ENCODE data around the gene HEG1.

The HEG1 gene

GRCh38 chr3:125014570-125015179, 41.1 kb downstream of the HEG1 start:
- DNase-seq (ENCODE audit: low read depth in 2 of 2), result no peak

GRCh38 chr3:125013095-125013494, 42.7 kb downstream of the HEG1 start:
- DNase-seq (ENCODE audit: low read depth in 2 of 2), result no peak

DNA sequence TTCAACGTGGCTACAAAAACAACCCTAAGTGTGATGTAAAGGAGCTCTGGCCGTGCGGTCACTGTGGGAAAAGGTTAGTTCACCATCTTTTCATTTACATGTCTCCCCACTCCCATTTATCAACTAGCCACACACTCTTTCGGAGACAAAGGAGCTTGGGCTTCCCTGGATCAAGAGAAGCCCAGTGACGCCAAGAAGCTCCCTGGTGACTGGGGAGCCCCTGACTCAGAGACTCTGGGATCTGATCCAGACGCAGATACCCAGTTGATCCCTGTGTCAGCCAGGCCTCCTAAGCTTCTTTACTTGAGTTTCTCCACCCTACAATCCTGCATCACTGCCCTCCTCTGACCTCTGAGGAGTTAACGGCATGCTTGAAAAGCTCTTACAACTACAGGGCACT, 43.9 kb downstream of the HEG1 start:
- no peak for DNase-seq (ENCODE audit: low read depth in 2 of 2)

GRCh38 chr3:125010393-125010792, 45.4 kb downstream of the HEG1 start:
- no peak for DNase-seq (ENCODE audit: low read depth in 2 of 2)

DNA sequence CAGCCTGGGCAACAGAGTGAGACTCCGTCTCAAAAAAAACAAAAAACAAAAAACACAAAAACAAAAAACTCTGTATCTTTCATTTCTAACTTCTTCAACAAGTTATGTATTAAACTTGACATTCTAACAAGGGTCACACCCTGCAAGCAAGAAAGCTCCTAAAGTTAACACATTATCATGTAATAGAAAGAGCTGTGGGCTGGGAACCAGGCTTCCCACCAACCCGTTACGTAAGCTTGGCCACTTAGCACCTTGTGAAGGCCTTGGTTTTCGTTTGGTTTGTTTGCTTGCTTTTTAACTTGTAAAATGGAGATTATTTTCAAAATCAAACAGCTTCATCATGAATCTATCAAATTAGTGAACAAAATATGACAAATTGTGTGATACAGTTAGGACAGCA, 47.0 kb downstream of the HEG1 start:
- DNase-seq (ENCODE audit: low read depth in 2 of 2), result no peak

GRCh38 chr3:125006291-125006731, 49.5 kb downstream of the HEG1 start:
- DNase-seq (ENCODE audit: low read depth in 2 of 2), result no peak

- DNase-seq (ENCODE audit: low read depth in 2 of 2), result no peak
Measured at GRCh38 chr3:125005676-125006075, 50.1 kb downstream of the HEG1 start.

DNA sequence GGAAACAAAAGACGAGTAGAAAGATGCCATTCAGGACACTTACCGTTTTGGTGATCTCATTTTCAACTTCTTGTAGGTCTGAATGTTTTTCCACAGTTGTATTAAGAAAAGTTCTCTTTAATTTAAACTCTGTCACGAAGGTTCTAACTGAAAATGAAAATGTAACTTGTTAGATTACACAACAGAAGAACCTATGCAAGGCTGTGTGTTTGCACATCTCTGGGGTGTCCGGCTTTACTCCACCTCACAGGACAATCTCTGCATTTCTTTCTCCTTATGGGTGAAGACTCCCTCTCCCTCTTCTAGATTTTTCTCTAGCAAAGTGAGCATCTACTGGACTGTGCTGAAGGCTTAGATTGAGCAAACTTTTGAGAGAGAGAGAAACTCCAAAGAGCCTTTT, 50.6 kb downstream of the HEG1 start:
- no peak for DNase-seq (ENCODE audit: low read depth in 2 of 2)

GRCh38 chr3:125003859-125004595, 51.8 kb downstream of the HEG1 start:
- DNase-seq (ENCODE audit: low read depth in 2 of 2), result no peak

GRCh38 chr3:125003369-125003853, 52.4 kb downstream of the HEG1 start:
- DNase-seq (ENCODE audit: low read depth in 2 of 2), result no peak

DNA sequence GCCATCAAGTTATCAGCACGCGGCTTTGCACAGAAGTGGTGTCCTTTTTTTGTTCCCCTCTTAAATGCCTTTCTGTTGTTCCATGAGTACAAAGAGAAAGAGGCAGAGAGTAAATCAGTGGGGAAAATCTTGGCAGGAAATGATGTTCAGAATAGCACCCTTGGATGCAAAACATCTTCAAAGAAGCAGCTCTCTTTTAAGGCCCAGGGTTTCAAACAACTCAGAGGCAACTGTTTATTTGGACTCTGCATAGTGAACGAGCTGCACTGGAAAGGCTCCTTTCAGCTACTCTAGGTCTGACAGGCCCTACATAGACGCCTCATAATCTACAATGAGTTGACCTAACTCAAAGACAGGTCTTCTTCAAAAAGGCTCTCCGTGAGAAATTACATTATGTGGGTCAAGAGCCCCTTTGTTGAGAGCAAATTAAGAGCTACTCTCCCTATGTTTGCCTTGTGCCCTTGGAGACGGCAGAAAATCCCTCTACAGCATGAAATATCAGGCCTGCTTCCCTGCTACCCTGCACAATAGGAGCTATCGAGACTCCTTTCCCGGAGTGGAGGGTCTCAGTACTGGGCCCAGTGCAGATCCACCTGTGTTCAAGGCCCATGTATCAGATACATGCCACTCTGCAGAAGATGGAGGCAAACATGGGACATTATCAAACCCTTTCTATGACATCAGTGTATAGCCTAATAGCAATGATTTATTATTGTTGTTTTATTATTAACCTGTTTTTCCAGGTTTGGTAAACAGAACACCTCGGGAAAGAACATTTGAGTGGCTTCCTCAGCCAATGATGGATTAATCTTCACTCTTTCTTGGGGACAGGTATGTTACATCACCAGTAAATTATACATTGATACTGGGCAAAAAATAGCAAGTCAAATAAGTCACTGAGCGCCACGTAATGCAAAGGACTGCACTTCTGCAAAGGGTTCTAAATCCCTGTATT, 53.1 kb downstream of the HEG1 start:
- no peak for DNase-seq (ENCODE audit: low read depth in 2 of 2)

DNA sequence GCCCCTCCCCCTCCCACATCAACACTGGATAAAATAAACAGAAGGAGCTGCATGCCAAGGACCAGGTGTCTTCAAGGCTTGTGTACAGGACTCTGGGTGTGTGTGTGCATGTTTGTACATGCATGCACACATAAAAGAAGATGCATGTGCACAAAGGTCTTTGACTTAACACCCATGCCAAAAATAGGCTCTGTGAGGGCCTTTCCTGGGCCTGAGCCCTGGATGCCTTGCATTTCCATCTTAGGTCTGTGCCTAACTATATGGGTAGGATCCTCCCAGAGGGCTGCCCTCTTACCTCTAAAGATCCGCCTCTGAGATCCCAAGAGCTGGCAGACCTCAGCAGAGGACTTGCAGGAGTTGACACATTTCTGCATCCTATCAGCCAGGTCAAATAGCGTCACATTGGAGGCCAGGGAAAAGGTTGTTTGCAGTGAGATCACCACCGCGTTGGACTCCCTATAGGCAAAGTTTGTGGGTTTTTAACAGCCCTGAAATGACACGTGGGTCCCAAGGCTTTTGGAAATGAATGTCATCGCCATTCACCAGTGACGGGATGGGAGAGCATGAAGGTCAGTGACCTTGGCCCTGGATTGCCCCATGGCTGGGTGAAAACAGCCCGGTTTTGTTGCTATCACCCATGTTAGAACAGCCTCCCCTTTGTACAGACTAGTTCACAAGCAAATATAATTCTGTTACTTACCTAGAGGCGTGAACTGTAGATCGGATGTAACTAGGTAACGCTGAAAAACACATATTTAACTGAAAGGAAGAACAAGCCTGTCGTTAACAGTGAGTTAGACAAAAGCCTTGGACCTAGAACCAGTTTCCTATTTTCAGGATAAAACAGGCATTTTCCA, 54.0 kb downstream of the HEG1 start:
- no peak for DNase-seq (ENCODE audit: low read depth in 2 of 2)

DNA sequence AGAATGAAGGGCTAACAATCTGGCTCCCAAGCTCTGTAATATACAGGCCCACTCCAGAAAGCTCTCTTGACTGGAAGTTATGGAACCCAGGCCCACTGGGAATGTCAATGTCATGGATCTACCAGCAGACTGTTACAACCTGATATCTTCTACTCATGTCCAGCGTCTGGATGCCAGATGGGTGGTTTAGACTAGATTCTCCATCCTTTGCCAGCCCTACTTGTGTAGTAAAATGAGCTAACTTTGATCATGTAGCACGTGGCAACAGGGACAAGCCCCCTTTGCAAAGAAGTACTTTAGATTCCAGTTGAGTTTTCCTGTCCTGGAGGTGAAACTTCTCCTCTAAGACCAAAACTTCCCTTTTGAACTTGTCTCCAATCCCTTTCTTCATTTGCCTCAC, 55.1 kb downstream of the HEG1 start:
- no peak for DNase-seq (ENCODE audit: low read depth in 2 of 2)

DNA sequence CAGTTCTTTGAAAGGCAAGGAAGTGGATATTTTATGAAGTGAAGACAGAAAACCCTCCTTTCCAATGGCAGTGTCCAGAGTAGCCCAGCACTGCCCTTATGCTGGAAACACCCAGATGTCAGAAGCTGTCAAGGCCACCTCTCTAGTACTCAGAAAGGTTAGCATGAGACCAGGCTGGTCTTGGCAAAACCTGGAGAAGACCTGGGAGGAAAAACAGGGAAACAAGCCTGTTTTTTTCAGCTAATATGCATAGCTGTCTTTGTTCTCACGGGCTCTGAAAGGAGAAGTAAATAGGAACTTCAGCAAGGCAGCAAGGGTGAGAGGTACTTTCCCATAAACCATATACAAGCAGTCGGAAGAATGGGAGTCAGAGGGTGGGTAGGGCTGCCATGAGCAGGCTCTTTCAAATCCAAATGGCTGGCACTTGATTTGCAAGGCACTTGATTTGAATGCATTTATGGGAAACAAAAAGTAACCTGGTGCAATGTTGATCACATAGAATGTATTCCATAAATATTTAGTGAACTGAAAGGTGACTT, 55.8 kb downstream of the HEG1 start:
- no peak for DNase-seq (ENCODE audit: low read depth in 2 of 2)

DNA sequence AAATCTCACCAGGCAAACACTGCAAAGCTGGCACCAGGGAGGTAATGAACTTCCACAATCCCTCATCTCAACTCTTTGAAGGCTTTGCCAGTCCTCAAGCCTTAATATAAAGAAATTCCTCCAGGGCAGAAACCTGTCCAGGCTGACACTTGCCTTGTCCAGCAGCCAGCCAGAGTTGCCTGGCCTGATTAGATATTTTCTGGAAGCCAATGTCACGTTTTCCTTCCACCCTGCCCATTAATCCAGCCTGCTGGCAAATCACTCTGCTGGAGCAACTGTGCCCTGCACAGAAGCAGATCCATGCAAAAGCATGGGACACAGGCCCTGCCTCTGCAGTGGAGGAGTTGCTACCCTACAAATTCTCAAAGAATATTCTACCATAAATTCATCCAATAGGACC, 56.5 kb downstream of the HEG1 start:
- DNase-seq (ENCODE audit: low read depth in 2 of 2), result no peak

GRCh38 chr3:124998247-124998630, 57.6 kb downstream of the HEG1 start:
- DNase-seq (ENCODE audit: low read depth in 2 of 2), result no peak

DNA sequence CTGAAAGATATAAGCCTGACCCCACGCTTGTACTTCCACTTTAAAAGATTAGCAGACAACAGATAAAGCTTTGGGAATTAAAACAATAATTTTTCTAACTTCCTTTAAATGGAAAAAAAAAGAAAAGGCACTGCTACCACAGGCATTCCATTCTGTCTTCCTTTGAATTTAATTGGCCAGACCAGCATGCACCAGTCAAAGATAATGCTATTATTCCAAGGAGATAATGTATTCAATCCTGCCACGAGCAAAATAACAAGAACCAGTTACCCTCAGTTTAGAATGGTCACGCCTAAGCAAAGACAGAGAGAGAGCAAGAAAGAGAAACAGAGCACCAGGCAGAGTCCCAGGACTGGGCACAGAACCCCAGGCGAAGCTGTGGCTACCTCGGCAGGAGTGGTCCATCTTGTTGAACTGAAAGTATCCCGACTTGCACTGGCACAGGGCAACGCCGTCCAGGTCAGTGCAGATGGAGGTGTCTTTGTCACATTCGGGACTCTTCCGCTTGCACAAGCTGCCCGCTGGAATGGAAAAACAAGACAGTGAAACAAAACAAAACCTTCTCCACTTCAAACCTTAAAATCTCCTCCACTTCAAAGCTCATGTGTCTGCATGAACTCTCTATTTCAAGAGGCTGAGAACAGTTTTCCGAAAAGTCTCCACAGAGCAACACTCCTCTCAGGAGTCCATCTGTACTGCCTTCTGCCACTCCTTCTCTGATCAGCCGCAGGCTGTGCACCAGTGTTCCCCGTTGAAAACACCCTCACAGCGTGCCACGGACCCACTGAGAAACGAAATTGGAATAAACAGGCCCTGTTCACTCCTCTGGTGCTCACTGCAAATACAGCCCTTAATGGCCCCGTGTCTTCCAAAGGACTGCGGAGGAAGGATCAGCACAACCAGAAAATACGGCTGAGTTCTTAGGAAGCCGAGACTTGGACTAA, 58.2 kb downstream of the HEG1 start:
- no peak for DNase-seq (ENCODE audit: low read depth in 2 of 2)

DNA sequence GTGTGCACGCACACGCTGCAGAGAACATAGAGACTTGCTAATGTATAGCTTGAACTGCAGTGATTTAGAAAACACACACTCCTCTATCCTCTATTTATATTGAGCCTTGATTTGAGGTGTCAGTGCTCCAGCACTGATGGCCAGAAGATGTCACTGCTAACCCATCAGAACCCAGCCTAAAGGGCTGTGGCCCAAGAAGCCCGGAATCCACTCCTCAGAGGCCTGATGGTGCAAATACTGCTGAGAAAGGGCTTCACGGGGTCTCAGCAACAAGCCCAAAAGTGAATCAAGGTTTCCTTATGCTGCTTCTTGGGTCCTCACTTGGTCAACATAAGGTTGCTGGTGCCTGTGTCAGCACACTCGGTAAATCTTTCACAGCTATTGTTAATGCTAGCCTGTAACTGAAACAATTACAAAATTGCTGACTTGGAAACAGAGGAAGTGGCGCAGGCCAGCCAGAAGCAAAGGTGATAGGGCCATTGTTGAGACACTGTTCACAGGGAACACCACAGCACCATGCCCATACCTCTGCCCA, 60.3 kb downstream of the HEG1 start:
- peak in 1 of 2 donors; percentile 5 for DNase-seq (ENCODE audit: low read depth in 2 of 2)

DNA sequence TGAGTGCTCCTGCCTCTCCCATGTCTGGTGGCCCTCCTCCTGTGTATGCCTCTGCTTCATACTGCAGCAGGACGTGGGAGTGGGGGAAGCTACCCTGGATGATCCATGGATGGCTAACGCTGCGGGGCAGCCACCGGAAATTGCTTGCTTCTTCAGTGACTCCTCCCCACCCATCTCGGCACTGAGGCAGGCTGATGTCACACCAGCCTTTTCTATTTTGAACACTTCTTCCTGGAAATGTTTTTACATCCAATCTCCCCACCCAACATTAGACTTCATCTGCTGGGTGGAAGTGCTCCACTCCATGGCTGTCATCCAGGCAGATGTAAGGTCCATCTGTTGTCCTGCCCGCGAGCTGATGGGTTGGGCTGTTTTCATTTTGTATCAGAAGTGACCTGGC, 62.3 kb downstream of the HEG1 start:
- no peak for DNase-seq (ENCODE audit: low read depth in 2 of 2)

DNA sequence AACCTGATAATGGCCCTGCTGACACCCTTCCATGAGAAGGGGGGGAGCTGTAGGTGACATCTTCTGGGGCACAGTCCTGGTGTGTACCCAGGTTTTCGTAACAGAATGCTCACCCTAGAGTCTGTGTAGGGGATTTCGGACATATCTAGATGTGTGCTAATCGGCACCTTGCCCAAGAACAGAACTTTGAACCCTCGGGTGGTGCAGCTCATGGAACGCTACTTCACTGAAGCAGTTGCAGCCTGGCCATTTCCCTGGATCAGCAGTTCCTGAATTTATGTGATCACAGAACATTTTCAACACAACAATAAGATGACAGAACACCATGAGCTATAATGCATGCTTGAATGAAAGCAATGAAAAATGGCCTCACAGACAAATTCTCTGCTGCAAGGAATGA, 63.8 kb downstream of the HEG1 start:
- DNase-seq (ENCODE audit: low read depth in 2 of 2), result no peak
